HG03045 (cell line): Measurements from ENCODE around the gene PRDM13.
A peak's percentile ranks its signal among the peaks of the same experiment; 100 is the strongest.

ENCODE experiments used
- ATAC-seq: cut with Tn5 transposase; IDR thresholded peaks from one replicate; pipeline ENCODE4 v1.9.1; 2021; ENCODE audit warnings: mild to moderate bottlenecking, moderate library complexity; ENCODE audit not compliant: unreplicated experiment

Gene PRDM13

DNA sequence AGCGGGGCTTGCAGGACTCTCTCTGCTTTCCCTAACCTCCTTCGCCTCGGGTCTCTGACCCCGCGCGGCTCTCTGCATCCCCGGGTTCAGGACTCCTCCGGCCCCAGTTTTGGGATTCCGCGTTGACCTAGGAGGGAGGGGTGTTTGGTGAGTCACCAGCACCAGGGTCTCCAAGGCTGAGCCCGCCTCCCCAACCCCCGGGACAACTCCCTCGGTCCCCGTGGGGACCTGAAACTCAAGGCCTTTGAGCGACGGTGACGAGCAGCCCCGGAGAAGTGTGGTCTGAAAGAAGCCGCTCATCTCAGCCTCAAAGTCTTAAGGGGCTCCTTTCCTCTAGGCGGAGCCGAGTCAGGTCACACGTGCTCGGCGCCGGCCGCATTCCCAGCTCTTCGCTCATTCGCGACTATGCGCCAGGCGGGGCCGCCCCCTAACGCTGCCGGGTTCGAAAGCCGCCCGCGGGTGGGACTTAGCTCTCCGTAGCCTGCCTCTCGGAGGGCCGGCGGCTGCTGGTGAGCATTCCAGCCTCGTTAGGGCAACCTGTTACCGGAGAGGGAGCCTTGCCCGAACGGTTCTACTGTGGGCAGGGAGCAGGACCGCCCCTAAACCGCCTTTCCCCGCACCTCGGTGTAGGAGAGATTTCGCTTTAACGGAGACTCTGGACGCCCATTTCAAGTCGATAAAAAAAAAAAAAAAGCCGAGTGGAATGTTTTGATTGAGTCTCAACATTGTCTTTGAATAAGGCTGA is 3.0 kb upstream of the PRDM13 start:
- ATAC-seq: peak; percentile 38

DNA sequence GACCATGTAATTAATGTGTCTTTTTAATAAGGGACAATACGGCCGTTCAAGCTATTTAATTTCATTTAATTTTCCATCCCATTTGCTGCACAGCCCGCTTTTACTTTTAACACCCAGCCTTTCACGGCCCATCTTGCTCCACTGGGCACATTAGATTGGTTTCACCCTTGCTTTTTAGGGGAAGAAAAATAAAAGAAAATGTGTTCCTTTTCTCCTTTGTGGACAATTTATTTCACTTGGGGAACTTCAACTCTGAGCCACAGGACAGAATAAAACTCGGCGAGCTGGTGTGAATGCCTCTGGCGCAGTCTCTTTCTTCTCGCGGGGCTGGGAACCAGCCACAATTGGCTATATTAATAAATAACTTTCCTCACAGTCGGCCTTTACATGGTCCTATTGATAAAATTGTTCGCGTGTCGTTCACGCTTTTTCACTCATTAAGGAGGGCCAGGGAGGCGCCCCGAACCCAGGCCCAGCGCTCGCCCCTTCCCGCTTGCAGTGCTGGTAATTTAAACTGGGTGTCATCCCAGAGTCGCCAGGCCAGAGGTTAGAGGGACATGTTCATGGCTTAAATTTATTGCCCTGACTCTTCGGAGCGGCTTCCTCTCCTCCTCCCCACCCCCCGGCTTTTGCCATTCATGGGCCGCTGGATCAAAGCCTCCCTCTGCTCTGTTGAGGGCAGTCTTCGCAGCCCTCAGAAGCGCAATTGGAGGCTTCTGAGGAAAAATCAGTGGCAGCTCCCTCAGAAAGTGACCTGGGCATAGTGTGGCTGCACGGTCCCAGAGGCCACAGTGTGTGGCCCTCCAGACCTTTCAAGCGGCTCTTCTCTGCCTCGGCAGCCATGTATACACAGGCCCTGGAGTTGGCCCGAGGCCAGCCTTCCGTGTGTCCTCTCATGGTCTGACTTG is 2.2 kb upstream of the PRDM13 start:
- no peak for ATAC-seq

DNA sequence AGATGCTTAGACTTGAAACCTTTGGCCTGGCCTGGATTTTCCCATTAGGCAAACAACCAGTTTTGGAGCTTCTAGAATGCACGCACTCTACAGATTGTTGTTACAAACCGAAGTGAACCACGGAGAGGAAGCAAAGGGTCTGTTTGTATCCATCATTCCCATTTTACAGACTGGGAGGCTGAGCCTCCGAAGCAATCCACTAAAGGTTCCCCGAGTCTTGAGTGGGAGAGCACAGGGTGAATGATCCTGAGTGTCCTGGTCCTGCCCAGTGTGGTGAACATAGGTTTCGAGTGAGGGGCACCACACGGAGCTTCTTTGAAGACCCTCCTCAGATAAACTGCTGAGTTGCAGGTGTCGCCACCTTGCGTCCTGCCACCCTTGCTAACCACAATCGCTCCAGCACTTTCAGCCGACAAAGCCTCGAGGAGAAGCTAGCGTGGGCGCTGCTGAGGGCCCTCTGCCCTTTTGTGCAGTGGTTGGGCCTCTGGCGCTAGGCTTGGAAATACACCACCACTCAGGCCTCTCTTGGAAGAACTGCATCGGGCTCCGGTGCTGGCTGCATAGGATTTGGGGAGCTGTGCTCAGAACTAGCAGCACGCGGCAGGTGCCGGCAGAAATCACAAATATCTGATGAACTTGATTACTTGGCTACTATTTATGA is 1.4 kb upstream of the PRDM13 start:
- ATAC-seq: no peak

DNA sequence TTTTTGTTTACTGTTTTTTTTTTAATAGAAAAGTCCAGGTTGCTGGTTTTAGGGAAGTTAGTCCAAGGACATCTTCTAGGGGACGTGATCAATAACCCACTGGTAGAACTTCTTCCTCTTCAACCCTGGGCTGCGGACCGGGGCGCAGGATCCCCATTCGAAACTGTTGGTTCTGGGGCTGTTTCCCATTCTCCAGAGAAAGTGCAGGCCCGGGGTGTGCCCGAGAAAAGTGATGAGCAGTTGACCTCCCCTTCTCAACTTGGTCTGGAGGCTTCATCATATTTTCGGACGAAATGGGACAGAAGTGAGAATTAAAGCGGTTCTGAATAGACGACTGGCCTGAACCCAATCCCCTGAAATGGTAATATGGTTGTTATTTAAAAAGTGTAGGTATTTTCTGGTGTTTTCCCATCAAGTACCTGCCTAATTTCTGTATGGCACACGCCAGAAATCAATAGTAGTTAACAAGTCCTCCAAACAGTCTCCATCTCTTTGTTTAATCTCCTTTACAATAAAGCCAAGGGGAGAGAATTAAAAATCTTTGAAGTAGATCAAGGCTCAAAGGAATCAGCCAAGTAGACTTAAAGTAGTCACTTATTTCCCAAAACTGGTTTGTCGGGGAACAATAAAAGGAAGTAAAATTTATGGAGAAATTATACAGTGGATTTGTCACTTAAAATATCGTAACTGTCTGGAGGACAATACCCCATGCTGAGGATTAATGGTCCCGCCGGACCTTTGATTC is 550 bp upstream of the PRDM13 start:
- ATAC-seq: no peak

DNA sequence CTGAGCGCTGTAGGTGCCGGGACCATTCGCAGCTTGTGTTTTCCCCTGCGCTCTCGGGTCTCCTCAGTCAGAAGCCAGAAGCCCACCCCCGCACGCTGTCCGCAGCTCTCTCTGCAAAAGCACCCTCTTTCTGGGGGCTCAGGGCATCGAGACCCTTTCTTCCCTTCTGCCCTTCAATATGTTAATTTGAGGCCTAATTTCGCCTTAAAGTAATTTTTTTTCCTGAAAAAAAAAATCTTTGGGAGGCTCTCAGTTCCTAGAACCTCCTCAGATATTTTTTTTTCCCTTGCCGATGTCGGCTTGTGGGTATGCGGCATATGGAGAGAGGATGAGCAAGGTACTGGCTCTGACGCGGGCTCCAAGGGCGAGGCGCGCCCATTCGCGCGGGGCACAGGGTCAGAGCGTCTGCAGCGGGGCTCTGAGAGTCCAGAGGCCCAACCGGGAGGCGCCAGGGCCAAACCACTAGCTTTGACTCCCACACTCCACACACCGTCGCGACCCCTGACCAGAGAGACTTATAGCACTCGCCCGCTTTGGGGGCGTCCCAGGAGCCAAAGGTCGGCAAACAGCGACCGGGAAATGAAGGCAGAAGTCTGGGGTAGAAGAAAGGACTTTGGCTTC is 893 bp downstream of the PRDM13 start:
- ATAC-seq: no peak

DNA sequence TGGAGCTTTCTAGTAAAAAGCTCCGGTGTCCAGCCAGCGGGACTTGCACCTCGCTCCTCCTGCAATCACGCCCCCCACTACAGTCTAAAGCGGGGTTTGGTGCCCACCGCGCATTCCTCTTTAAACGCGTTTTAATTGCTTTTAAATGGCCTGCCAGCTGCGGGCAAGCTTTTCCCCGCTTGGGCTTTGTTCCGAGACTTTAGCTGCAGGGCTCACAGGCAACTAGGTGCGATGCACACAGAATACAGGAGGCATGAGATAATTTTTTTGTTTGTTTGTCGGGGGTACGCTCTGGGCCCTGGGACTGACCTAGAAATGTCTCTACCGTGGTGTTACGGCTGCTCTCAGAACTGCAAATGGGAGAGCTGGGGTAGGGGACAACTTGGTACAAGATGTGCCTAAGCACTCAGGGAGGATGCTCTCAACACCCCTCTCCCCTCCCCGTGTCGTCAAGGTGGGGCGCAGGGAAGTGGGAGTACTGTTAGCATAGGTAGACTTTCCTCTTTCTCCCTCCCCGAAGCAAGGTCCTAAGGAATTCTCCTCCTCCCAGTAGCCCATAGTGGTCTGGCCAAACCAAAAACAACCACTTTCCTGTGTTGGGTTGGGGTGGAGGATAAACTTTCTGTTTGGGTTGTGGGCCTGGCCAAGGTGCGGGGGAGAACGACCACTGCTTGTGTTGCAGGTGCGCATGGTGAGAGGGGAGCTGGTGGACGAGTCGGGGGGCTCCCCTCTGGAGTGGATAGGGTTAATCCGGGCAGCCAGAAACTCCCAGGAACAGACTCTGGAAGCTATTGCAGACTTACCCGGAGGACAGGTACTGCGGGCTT is 1.6 kb downstream of the PRDM13 start:
- ATAC-seq: no peak

DNA sequence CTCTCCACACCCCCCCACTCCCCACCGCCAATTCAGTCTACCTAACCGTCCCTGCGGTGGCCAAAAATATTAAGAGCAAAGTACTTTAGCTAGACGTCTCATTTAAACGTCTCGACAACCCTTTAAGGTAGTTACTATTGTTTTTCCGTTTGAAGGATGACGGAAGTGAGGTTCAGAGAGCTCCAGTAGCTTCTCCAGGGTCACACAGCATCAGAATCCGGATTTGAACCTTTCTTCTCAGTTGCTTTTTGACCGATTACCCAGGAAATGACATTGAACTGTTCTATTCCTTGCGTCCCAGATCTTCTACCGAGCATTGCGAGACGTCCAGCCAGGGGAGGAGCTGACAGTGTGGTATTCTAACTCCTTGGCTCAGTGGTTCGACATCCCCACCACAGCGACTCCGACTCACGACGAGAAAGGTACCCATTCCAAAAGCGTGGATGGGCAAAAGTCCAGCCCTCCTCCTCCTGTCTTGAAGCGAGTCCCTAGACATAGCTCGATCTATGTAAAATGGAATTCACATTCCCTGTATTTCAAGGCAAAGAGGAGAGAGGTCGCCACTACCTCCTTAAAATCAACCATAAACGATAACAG is 2.4 kb downstream of the PRDM13 start:
- ATAC-seq: no peak

DNA sequence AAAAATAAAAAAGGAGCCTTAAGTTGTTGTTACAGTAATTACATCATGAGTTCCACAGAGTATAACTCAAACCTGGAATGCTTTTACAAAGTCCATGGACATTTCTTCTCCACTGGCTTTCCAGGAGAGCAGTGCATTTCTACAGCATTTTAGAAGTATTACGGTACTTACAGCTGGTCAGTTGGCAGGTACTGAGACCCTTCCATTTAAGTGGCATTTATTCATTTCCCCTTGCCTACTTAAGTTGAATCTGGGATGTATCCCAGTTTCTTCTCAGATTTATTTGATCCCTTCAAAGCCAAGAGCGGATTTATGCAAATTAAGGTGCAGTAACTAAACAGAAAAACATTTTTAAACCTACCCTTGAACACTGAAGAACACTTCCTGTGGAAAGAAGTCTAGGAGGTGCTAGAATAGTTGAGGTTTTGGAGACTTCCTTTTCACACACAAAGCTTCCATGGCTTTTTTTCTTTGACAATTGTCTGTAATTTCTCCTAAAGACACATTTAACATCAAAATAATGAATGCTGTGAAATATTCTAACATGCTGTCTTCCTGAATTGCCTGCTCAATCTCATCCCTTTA is 3.4 kb downstream of the PRDM13 start:
- no peak for ATAC-seq

DNA sequence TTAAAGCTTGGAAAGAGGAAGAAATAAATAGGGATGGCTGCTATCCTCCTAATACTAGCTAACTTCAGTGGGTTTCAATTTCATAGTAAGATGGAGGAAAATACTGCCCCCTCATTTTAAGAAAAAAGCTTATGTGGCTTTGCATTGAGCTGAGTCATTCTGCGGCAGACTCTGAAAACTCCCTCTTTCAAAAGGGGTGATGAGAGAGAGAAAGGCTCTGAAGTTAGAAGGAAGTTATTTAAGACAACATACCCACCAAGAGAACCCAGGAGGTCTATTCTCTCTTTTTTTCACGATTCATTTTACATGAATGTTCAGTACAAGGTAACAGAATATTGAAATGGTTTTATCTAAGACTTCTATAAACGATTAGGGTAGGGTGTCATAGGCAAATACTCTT is 4.5 kb downstream of the PRDM13 start:
- ATAC-seq: peak; percentile 57

DNA sequence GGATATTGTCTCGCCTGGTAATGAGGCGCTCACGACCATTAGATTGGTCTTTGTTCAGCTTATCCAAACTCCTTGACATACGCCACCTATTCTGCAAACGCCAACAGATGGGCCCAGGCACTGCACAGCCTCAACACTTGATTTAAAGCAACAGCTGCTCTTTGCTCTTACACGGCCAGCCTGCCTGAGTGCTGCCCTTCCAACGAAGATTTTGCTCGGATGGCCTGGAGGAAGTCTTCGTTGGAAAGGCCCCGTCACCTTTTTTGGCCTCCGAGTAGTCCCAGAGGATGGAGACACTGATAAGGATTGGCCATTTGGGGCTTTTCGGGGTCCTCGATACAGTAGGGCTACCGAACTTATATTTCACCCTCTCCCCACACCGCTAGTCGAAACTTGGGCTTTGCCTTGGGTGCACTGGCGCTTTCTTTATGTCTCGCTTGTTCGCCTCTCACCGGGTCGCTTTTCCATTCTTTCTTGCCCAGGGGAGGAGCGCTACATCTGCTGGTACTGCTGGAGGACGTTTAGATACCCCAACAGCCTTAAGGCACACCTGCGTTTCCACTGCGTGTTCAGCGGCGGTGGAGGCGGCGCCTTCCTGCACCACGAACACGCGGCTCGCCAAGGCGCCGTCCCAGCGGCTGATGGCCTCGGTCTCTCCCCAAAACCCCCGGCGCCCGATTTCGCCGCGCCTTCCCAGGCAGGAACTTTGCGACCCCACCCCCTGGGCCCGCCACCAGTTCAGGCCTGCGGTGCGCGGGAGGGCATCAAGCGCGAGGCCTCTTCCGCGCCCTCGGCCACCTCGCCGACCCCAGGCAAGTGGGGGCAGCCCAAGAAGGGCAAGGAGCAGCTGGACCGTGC is 6.1 kb downstream of the PRDM13 start:
- ATAC-seq: peak; percentile 14

DNA sequence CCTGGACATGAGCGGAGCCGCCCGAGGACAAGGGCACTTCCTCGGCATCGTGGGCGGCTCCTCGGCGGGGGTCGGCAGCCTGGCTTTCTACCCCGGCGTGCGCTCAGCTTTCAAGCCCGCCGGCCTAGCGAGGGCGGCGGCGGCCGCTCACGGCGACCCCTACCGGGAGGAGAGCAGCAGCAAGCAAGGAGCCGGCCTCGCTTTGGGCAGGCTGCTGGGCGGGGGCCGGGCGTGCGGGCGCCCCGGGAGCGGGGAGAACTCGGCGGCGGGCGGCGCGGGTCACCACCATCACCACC is 6.7 kb downstream of the PRDM13 start:
- peak; percentile 62 for ATAC-seq

DNA sequence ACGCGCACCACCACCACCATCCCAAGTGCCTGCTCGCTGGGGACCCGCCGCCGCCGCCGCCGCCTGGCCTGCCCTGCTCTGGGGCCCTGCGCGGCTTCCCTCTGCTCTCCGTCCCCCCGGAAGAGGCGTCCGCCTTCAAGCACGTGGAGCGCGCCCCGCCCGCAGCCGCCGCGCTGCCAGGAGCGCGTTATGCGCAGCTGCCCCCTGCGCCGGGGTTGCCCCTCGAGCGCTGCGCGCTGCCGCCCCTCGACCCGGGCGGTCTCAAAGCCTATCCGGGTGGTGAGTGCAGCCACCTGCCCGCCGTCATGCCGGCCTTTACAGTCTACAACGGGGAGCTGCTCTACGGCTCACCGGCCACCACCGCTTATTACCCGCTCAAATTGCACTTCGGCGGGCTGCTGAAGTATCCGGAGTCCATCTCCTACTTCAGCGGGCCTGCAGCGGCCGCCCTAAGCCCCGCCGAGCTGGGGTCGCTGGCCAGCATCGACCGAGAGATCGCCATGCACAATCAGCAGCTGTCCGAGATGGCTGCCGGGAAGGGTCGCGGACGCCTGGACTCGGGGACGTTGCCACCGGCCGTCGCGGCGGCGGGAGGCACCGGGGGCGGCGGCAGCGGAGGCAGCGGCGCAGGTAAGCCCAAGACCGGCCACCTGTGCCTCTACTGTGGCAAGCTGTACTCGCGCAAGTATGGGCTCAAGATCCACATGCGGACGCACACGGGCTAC is 7.2 kb downstream of the PRDM13 start:
- ATAC-seq: peak; percentile 62

DNA sequence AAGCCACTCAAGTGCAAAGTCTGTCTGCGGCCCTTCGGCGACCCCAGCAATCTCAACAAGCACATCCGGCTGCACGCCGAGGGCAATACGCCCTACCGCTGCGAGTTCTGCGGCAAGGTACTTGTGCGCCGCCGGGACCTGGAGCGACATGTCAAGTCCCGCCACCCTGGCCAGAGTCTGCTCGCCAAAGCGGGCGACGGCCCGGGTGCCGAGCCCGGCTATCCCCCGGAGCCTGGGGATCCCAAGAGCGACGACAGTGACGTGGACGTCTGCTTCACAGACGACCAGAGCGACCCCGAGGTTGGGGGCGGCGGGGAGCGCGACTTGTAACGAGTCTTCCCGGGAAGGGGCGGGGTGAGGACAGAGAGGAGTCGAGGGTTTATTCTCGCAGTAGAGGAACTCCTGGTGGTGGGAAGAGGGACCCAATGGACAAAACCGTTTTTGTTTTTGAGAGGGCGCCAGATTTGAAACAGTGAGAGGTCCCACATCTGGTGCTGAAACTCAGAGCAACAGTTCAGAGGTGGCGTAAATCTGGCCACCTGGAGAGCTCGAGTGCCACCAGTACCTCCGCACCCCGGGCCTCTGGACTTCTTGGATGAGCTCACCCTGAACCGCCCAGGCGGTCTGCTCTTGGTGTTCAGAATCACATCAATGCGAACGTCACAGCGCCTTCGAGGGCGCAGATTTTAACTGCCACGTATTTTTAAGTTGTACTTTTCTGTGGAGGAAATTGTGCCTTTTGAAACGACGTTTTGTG is 8.0 kb downstream of the PRDM13 start:
- peak; percentile 6 for ATAC-seq

DNA sequence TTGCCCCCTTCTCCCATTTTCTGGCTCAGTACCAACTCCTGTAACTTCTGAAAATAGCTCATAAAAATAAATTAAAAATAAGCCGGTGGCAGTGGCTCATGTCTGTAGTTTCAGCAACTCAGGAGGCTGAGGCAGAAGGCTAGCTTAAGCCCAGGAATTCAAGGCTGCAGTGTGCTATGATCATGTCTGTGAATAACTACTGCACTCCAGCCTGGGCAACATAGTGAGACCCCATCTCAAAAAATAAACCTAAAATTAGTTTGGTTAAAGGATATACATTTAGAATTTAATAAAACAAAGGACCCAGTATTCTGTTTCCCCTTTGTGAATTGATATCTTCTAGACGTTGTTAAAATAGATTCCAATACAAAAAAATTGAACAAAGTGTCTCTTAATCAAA is 10.5 kb downstream of the PRDM13 start:
- ATAC-seq: no peak

DNA sequence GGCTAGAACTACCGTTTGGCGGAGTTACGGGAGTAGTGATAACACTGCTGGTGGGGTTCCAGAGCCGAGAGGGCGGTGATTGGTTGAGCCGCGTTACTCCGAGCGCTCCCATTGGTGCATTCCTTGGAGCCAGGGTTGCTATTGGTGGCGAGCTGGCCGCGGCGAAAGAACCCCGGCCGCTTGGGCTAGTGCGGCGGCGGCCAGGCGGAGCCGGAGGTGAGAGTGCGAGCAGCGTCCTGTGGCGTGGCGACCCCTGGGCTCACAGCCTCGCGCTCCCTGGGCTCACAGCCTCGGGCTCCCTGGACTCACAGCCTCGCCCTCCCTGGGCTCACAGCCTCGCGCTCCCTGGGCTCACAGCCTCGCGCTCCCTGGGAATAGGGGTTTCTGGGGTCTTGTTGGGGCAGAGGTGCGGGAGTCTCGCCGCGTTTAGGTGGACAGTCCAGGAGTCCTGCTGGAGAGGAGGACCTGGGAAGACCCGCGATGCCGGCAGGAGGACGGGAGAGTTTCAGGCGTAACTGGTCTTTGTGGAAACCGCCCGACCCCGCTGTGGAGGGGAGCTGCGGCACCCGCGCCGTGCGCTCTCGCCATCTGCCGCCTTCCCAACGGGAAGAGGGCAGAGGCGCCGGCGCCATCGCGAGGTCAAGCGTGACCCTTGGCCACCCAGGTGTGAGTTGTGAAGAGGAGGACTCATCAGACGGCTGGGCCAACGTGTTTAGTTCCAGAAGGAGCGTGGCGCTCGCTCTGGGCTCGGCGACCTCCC is 12.2 kb downstream of the PRDM13 start:
- ATAC-seq: no peak

DNA sequence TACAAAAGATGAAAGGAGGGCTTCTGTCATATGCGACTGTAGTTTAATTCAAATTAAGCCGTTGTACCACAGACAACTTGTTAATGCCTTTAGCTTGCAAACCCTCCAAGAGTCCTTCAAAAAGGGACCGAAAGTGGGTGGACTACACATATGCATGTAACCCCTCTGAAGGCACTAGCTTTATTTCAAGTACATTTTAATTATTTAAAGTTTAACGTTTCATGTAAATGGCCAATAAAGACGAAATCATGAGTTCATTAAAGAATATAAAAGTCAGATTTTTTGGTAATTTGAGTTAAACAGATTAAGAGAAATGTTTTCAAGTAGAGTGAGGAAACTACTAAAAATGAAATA is 12.8 kb downstream of the PRDM13 start:
- ATAC-seq: no peak
